Motor neuron (in vitro differentiated cells): ENCODE measurements around the gene CCNA1. TPM values are rescaled to one million over a fixed set of nuclear protein-coding genes. Genes with fewer than 3 reads are reported as not detected.
A peak's percentile ranks its signal among the peaks of the same experiment; 100 is the strongest.

Source experiments
- ATAC-seq, 8 experiments: fragments of 200-7000 bp; cut with Tn5 transposase; replicated peaks in 6 of 8; 2 replicates each; pipeline ENCODE4 v1.8.0; 2021; ENCODE audit warnings: mild to moderate bottlenecking in 8 of 8, moderate library complexity in 8 of 8
- H3K27ac ChIP-seq, 2 donors: fragments of 250-450 bp; sonication (Bioruptor Pico); 2 replicates each; pipeline ENCODE4 v1.9.0; 2021; ENCODE audit warnings: antibody characterized with exemption in 2 of 2, mild to moderate bottlenecking in 2 of 2, moderate library complexity in 1 of 2
- H3K4me1 ChIP-seq, 2 donors: fragments of 250-450 bp; sonication (Bioruptor Pico); replicated peaks in 1 of 2; 2 replicates each; pipeline ENCODE4 v1.6.1; 2021; ENCODE audit warnings: antibody characterized with exemption in 2 of 2, mild to moderate bottlenecking in 2 of 2, moderate library complexity in 1 of 2
- H3K4me3 ChIP-seq, 5 donors: fragments of 250-450 bp; sonication (Bioruptor Pico); 2 replicates each; pipeline ENCODE4 v1.9.0; 2021; ENCODE audit warnings: antibody characterized with exemption in 5 of 5, mild to moderate bottlenecking in 5 of 5, moderate library complexity in 4 of 5
- WGBS, 10 experiments: fragments of 450-650 bp; shearing (Covaris generic); methylation state at CpG; one replicate each; pipeline ENCODE4 v1.0.0; 2022; 5-methylcytosine and 5-hydroxymethylcytosine counted together
- in situ Hi-C, 9 experiments: fragments of 400-800 bp; cut with MboI; loops; one replicate each; pipeline ENCODE4 v1.15.0; 2021; ENCODE audit warnings: low sequenced_read_pairs in 9 of 9, low pct_unique_long_range_greater_than_20kb in 2 of 9; ENCODE audit not compliant: unreplicated experiment in 9 of 9
- total RNA-seq, 8 experiments: library from RNA; unstranded; fragments of 300-600 nt; gene quantifications; 2 replicates each; pipeline versions ENCODE4 v1.2.3 to v1.2.4, GENCODE V29; 2022

Gene CCNA1
- total RNA-seq, 8 experiments from 2014 or later: 2.8 to 13.3 (median 5.2) TPM; not detected in 3

- 60 to 76% methylated on average over 2 of the region's 2 CpGs; no CpG with 5 or more reads in 8 of the 10 experiments for WGBS, 10 experiments
- ATAC-seq: peak in 1 of 8 experiments; percentile 45
- in situ Hi-C loops: no loop called here
Measured at GRCh38 chr13:36456577-36456976, 24.3 kb downstream of the CCNA1 start.

GRCh38 chr13:36461506-36461905 lies 29.2 kb downstream of the CCNA1 start:
- in situ Hi-C loops: no loop called here
- ATAC-seq: no peak

More at GRCh38 chr13:36456577-36456976, 24.3 kb downstream of the CCNA1 start:
- Histone ChIP-seq H3K4me3 (no peak overlapping the region), H3K27ac (no peak overlapping the region), H3K4me1 (no peaks in the 10 kb centered on the region)

GRCh38 chr13:36475468-36475867 lies 43.2 kb downstream of the CCNA1 start:
- ATAC-seq: no peak
- no peak overlapping the region for H3K4me3 ChIP-seq
- H3K27ac ChIP-seq: no peak overlapping the region
- in situ Hi-C loops: no loop called here
- H3K4me1 ChIP-seq: no peaks in the 10 kb centered on the region
- WGBS, 10 experiments: 0 to 83% (median 61%) methylated on average over 1 to 2 of the region's 2 CpGs; no CpG with 5 or more reads in 2 of the 10 experiments

More at GRCh38 chr13:36461506-36461905, 29.2 kb downstream of the CCNA1 start:
- Histone ChIP-seq H3K4me3 (no peak overlapping the region), H3K27ac (no peak overlapping the region), H3K4me1 (no peaks in the 10 kb centered on the region)

GRCh38 chr13:36476661-36477060 lies 44.4 kb downstream of the CCNA1 start:
- no peak overlapping the region for H3K4me3 ChIP-seq
- 0 to 90% (median 33%) methylated on average over 1 to 2 of the region's 2 CpGs; no CpG with 5 or more reads in 4 of the 10 experiments for WGBS, 10 experiments
- in situ Hi-C loops: no loop called here
- ATAC-seq: no peak
- no peaks in the 10 kb centered on the region for H3K4me1 ChIP-seq
- no peak overlapping the region for H3K27ac ChIP-seq

- 5 to 94% (median 80%) methylated on average over 1 to 2 of the region's 2 CpGs for WGBS, 10 experiments
- ATAC-seq: no peak
- no peak overlapping the region for H3K27ac ChIP-seq
- in situ Hi-C loops: no loop called here
- H3K4me3 ChIP-seq: no peak overlapping the region
- H3K4me1 ChIP-seq: no peaks in the 10 kb centered on the region
Measured at GRCh38 chr13:36480726-36481427, 48.6 kb downstream of the CCNA1 start.

- Histone ChIP-seq H3K27ac (no peak overlapping the region), H3K4me3 (no peak overlapping the region), H3K4me1 (no peaks in the 10 kb centered on the region)
- ATAC-seq: no peak
- in situ Hi-C loops: no loop called here
Measured at GRCh38 chr13:36490055-36490454, 57.8 kb downstream of the CCNA1 start.

Other genes starting within 250 kb of the CCNA1 start
- gene SOHLH2, start 217.9 kb upstream of the CCNA1 start, total RNA-seq: 1 to 10 TPM in 5 of 8 experiments, under 1 TPM in 2, not detected in 1; 0.20 to 6.0 (median 3.8) TPM
- gene CCDC169, start 134.7 kb upstream of the CCNA1 start, total RNA-seq: 10 to 100 TPM in 1 of 8 experiments, 1 to 10 TPM in 6, under 1 TPM in 1; 0.24 to 11.6 (median 7.1) TPM
- 10 to 100 TPM in 7 of 8 experiments, 1 to 10 TPM in 1; 3.7 to 94.1 (median 39.3) TPM for gene SPART, start 86.1 kb upstream of the CCNA1 start, total RNA-seq
- 10 to 100 TPM in 1 of 8 experiments, under 1 TPM in 6, not detected in 1; 0.05 to 41.2 (median 0.38) TPM for gene SERTM1, start 241.5 kb downstream of the CCNA1 start, total RNA-seq